Trophoblast cell (in vitro differentiated cells and primary cell): ENCODE results near the gene LRRC7.
A peak's percentile ranks its signal among the peaks of the same experiment; 100 is the strongest.

Source experiments
- DNase-seq, 2 donors: peaks; one replicate each; pipeline ENCODE4 v3.0.0-alpha.2; 2016
- H2AFZ ChIP-seq: 2 replicates; pipeline ENCODE4 v1.6.1; 2013; ENCODE audit warnings: low read length, moderate library complexity, mild to moderate bottlenecking; ENCODE audit not compliant: insufficient read depth, poor library complexity
- H2AK5ac ChIP-seq: 2 replicates; pipeline ENCODE4 v1.6.1; 2013; ENCODE audit warnings: mild to moderate bottlenecking, low read length
- H2BK120ac ChIP-seq: 2 replicates; pipeline ENCODE4 v1.6.1; 2013; ENCODE audit warnings: low read length, mild to moderate bottlenecking, moderate library complexity; ENCODE audit not compliant: insufficient read depth, poor library complexity
- H2BK12ac ChIP-seq: 2 replicates; pipeline ENCODE4 v1.6.1; 2013; ENCODE audit warnings: mild to moderate bottlenecking, low read length, moderate library complexity
- H2BK5ac ChIP-seq: 2 replicates; pipeline ENCODE4 v1.6.1; 2013; ENCODE audit warnings: low read length, low read depth, moderate library complexity, mild to moderate bottlenecking; ENCODE audit not compliant: poor library complexity
- H3K14ac ChIP-seq: 2 replicates; pipeline ENCODE4 v1.6.1; 2013; ENCODE audit warnings: mild to moderate bottlenecking, low read length
- H3K18ac ChIP-seq: 2 replicates; pipeline ENCODE4 v1.6.1; 2013; ENCODE audit warnings: mild to moderate bottlenecking, low read length
- H3K23ac ChIP-seq: 2 replicates; pipeline ENCODE4 v1.6.1; 2013; ENCODE audit warnings: low read length
- H3K27ac ChIP-seq: 2 replicates; pipeline ENCODE4 v1.5.1; 2013; ENCODE audit warnings: low read depth, mild to moderate bottlenecking, inconsistent platforms, low read length, moderate library complexity
- H3K27me3 ChIP-seq: 2 replicates; pipeline ENCODE4 v1.6.1; 2013; ENCODE audit warnings: inconsistent platforms, mild to moderate bottlenecking, low read length, moderate library complexity; ENCODE audit not compliant: insufficient read depth
- H3K36me3 ChIP-seq, 2 experiments: 1 replicate in 1 of 2; 2 replicates in 1 of 2; pipeline ENCODE4 v1.6.1; 2013; ENCODE audit warnings: low read length in 2 of 2, mild to moderate bottlenecking in 2 of 2, moderate library complexity in 1 of 2; ENCODE audit not compliant: insufficient read depth in 2 of 2, control insufficient read depth in 1 of 2
- H3K4ac ChIP-seq: 2 replicates; pipeline ENCODE4 v1.6.1; 2013; ENCODE audit warnings: low read depth, mild to moderate bottlenecking, low read length, moderate library complexity
- H3K4me1 ChIP-seq, 2 experiments: 1 replicate in 1 of 2; 2 replicates in 1 of 2; pipeline ENCODE4 v1.6.1; 2013; ENCODE audit warnings: low read length in 2 of 2, mild to moderate bottlenecking in 2 of 2, moderate library complexity in 1 of 2; ENCODE audit not compliant: insufficient read depth in 2 of 2, control insufficient read depth in 1 of 2
- H3K4me2 ChIP-seq: 2 replicates; pipeline ENCODE4 v1.6.1; 2013; ENCODE audit warnings: inconsistent platforms, mild to moderate bottlenecking, low read length, moderate library complexity
- H3K4me3 ChIP-seq: 2 replicates; pipeline ENCODE4 v1.5.1; 2013; ENCODE audit warnings: mild to moderate bottlenecking, low read depth, low read length, inconsistent platforms
- H3K79me1 ChIP-seq: one replicate; pipeline ENCODE4 v1.6.1; 2013; ENCODE audit warnings: low read length
- H3K79me2 ChIP-seq: 2 replicates; pipeline ENCODE4 v1.6.1; 2013; ENCODE audit warnings: low read length, mild to moderate bottlenecking; ENCODE audit not compliant: control insufficient read depth, insufficient read depth, poor library complexity
- H3K9ac ChIP-seq: 2 replicates; pipeline ENCODE4 v1.6.1; 2013; ENCODE audit warnings: mild to moderate bottlenecking, low read length
- H3K9me3 ChIP-seq: 2 replicates; pipeline ENCODE4 v1.6.1; 2013; ENCODE audit warnings: low read depth, mild to moderate bottlenecking, control low read depth, inconsistent platforms, low read length; ENCODE audit not compliant: insufficient read depth
- H4K12ac ChIP-seq: 2 replicates; pipeline ENCODE4 v1.6.1; 2013; ENCODE audit warnings: low read depth, mild to moderate bottlenecking, low read length, moderate library complexity
- H4K8ac ChIP-seq: 2 replicates; pipeline ENCODE4 v1.6.1; 2013; ENCODE audit warnings: low read depth, mild to moderate bottlenecking, low read length, moderate library complexity
- H4K91ac ChIP-seq: one replicate; pipeline ENCODE4 v1.6.1; 2013; ENCODE audit warnings: low read depth, mild to moderate bottlenecking, low read length, moderate library complexity
- WGBS: extraction: QIAGEN DNeasy Blood & Tissue Kit; methylation state at CpG from one replicate; pipeline ENCODE4 v1.1.7; 2013; ENCODE audit warnings: missing lambda C conversion rate; ENCODE audit not compliant: insufficient read length, insufficient coverage; ENCODE audit errors: extremely low coverage; 5-methylcytosine and 5-hydroxymethylcytosine counted together

Gene LRRC7

GRCh38 chr1:69747207-69747606 lies 179.5 kb downstream of the LRRC7 start:
- no CpG with 5 or more reads among the region's 2 CpGs for WGBS
- H3K4me3 ChIP-seq: no peak overlapping the region
- H4K12ac ChIP-seq: no peak overlapping the region
- H2AK5ac ChIP-seq: no peak overlapping the region
- no peaks in the 10 kb centered on the region for H3K4me1 ChIP-seq
- no peak overlapping the region for H2BK5ac ChIP-seq
- H3K23ac ChIP-seq: no peak overlapping the region
- H2AFZ ChIP-seq: no peak overlapping the region
- no peak overlapping the region for H3K4me2 ChIP-seq
- H4K8ac ChIP-seq: no peak overlapping the region
- H2BK120ac ChIP-seq: no peak overlapping the region
- DNase-seq: peak; percentile 1 to 37
- H3K27me3 ChIP-seq: no peaks in the 10 kb centered on the region
- H3K9ac ChIP-seq: no peak overlapping the region
- H3K79me2 ChIP-seq: no peaks in the 10 kb centered on the region
- no peak overlapping the region for H3K18ac ChIP-seq
- H3K79me1 ChIP-seq: no peaks in the 10 kb centered on the region
- H2BK12ac ChIP-seq: no peak overlapping the region
- H4K91ac ChIP-seq: no peak overlapping the region
- H3K4ac ChIP-seq: no peak overlapping the region
- no peak overlapping the region for H3K27ac ChIP-seq
- no peak overlapping the region for H3K14ac ChIP-seq
- H3K9me3 ChIP-seq: no peaks in the 10 kb centered on the region
- no peaks in the 10 kb centered on the region for H3K36me3 ChIP-seq

GRCh38 chr1:69750638-69751037 lies 182.9 kb downstream of the LRRC7 start:
- Histone ChIP-seq H2AK5ac (no peak overlapping the region), H3K14ac (no peak overlapping the region), H3K79me2 (no peaks in the 10 kb centered on the region), H3K9me3 (no peaks in the 10 kb centered on the region), H3K4ac (no peak overlapping the region), H2BK5ac (no peak overlapping the region), H2BK120ac (no peak overlapping the region), H3K27me3 (no peaks in the 10 kb centered on the region), H2BK12ac (no peak overlapping the region), H4K8ac (no peak overlapping the region), H3K4me3 (no peak overlapping the region), H3K4me2 (no peak overlapping the region), H4K12ac (no peak overlapping the region), H3K18ac (no peak overlapping the region), H4K91ac (no peak overlapping the region), H2AFZ (no peak overlapping the region), H3K79me1 (no peaks in the 10 kb centered on the region), H3K27ac (no peak overlapping the region), H3K36me3 (no peaks in the 10 kb centered on the region), H3K9ac (no peak overlapping the region), H3K4me1 (no peaks in the 10 kb centered on the region), H3K23ac (no peak overlapping the region)
- DNase-seq: no peak
- WGBS: no CpG with 5 or more reads among the region's 1 CpG

- Histone ChIP-seq H4K91ac (no peak overlapping the region), H3K9me3 (no peaks in the 10 kb centered on the region), H3K79me2 (no peaks in the 10 kb centered on the region), H3K27me3 (no peaks in the 10 kb centered on the region), H3K23ac (no peak overlapping the region), H3K9ac (no peak overlapping the region), H3K27ac (no peak overlapping the region), H3K4me3 (no peak overlapping the region), H3K36me3 (no peaks in the 10 kb centered on the region), H4K8ac (no peak overlapping the region), H2BK5ac (no peak overlapping the region), H3K14ac (no peak overlapping the region), H3K4ac (no peak overlapping the region), H2BK120ac (no peak overlapping the region), H3K79me1 (no peaks in the 10 kb centered on the region), H2AK5ac (no peak overlapping the region), H2BK12ac (no peak overlapping the region), H2AFZ (no peak overlapping the region), H3K4me2 (no peak overlapping the region), H4K12ac (no peak overlapping the region), H3K18ac (no peak overlapping the region), H3K4me1 (no peaks in the 10 kb centered on the region)
- WGBS: no CpG with 5 or more reads among the region's 2 CpGs
- DNase-seq: no peak
Measured at GRCh38 chr1:69752831-69753230, 185.1 kb downstream of the LRRC7 start.

- no peak for DNase-seq
- Histone ChIP-seq H2AFZ (no peak overlapping the region), H3K18ac (no peak overlapping the region), H3K4me1 (no peaks in the 10 kb centered on the region), H4K91ac (no peak overlapping the region), H3K4me3 (no peak overlapping the region), H3K4me2 (no peak overlapping the region), H3K27me3 (no peaks in the 10 kb centered on the region), H3K79me1 (no peaks in the 10 kb centered on the region), H2BK120ac (no peak overlapping the region), H3K36me3 (no peaks in the 10 kb centered on the region), H3K14ac (no peak overlapping the region), H2BK5ac (no peak overlapping the region), H2BK12ac (no peak overlapping the region), H3K9me3 (no peaks in the 10 kb centered on the region), H4K12ac (no peak overlapping the region), H2AK5ac (no peak overlapping the region), H3K79me2 (no peaks in the 10 kb centered on the region), H3K23ac (no peak overlapping the region), H4K8ac (no peak overlapping the region), H3K9ac (no peak overlapping the region), H3K27ac (no peak overlapping the region), H3K4ac (no peak overlapping the region)
- WGBS: no CpG with 5 or more reads among the region's 3 CpGs
Measured at GRCh38 chr1:69754521-69754920, 186.8 kb downstream of the LRRC7 start.
